Small intestine (tissue), 16 donors: Measurements from ENCODE around the gene EXD3. TPM values are rescaled to one million over a fixed set of nuclear protein-coding genes. Genes with fewer than 3 reads are reported as not detected.
A peak's percentile ranks its signal among the peaks of the same experiment; 100 is the strongest.
"Not testable (repeated sequence)": the region's sequence is repeated elsewhere in the genome, so short reads cannot be mapped to it uniquely, and the experiment has no call there.

Experiments used
- DNase-seq, 2 donors: peaks; one replicate each; pipeline versions ENCODE4 v3.0.0 to v3.0.0-alpha.2; 2013
- FAIRE-seq: peaks from 2 replicates; lab custom pipeline; 2012; peaks lifted over from hg19 to GRCh38; lab: Jason Lieb, UNC
- H3K27ac ChIP-seq, 3 donors: one replicate each; pipeline ENCODE4 v1.5.1; 2013; ENCODE audit warnings: low read length in 2 of 3, mild to moderate bottlenecking in 2 of 3, control low read depth in 1 of 3, inconsistent platforms in 1 of 3, low read depth in 1 of 3, moderate library complexity in 1 of 3
- H3K27me3 ChIP-seq, 3 donors: one replicate each; pipeline ENCODE4 v1.6.1; 2013; ENCODE audit warnings: low read length in 3 of 3, inconsistent platforms in 1 of 3; ENCODE audit not compliant: control insufficient read depth in 3 of 3, insufficient read depth in 3 of 3
- H3K36me3 ChIP-seq, 3 donors: one replicate each; pipeline ENCODE4 v1.6.1; 2013; ENCODE audit warnings: low read length in 3 of 3, inconsistent platforms in 1 of 3, low read depth in 1 of 3, mild to moderate bottlenecking in 1 of 3, moderate library complexity in 1 of 3; ENCODE audit not compliant: control insufficient read depth in 3 of 3, insufficient read depth in 2 of 3
- H3K4me1 ChIP-seq, 3 donors: one replicate each; pipeline ENCODE4 v1.6.1; 2013; ENCODE audit warnings: low read length in 2 of 3, inconsistent platforms in 1 of 3, low read depth in 1 of 3, mild to moderate bottlenecking in 1 of 3, moderate library complexity in 1 of 3; ENCODE audit not compliant: control insufficient read depth in 3 of 3, insufficient read depth in 2 of 3
- H3K4me3 ChIP-seq, 3 donors: one replicate each; pipeline ENCODE4 v1.5.1; 2013; ENCODE audit warnings: low read length in 3 of 3, control low read depth in 1 of 3, inconsistent platforms in 1 of 3, low read depth in 1 of 3, mild to moderate bottlenecking in 1 of 3, moderate library complexity in 1 of 3
- H3K9me3 ChIP-seq, 2 donors: one replicate each; pipeline ENCODE4 v1.6.1; 2013; ENCODE audit warnings: low read depth in 1 of 2, low read length in 1 of 2; ENCODE audit not compliant: control insufficient read depth in 2 of 2, insufficient read depth in 1 of 2
- WGBS, 3 donors: extraction: QIAGEN DNeasy Blood & Tissue Kit; methylation state at CpG; one replicate each; pipeline ENCODE4 v1.1.7; 2013; 5-methylcytosine and 5-hydroxymethylcytosine counted together
- long read RNA-seq, 10 donors: transcript quantifications; one replicate each; lab custom pipeline, GENCODE V29; 2026
- polyA plus RNA-seq, 4 donors: library from polyadenylated mRNA; stranded (reverse) in 3 of 4; unstranded in 1 of 4; fragments of 200-250 nt in 3 of 4; fragments of 120-200 nt in 1 of 4; gene quantifications; one replicate each; pipeline versions ENCODE4 v1.2.1 to v1.2.3, GENCODE V29; 2013
- donor health status: healthy with polysubstance abuse.
- donor health status: control.
- donor health status: control.
- donor health status: Bipolar disorder and iron deficiency.
- donor health status: healthy.

The EXD3 gene
- polyA plus RNA-seq: 10 to 100 TPM; 15.0 to 47.8 (median 32.4) TPM
- long read RNA-seq, donor 1, transcript EXD3-203 (3 exons, 1,585 nt): major isoform, 5 of 144 reads
- long read RNA-seq, donor 1, partial matches to known transcripts: 139 of 144 reads
- long read RNA-seq, donor 1, other reads (novel, unspliced or antisense): 0 of 144 reads
- long read RNA-seq, donor 2, partial matches to known transcripts: 7 of 10 reads
- long read RNA-seq, donor 2, other reads (novel, unspliced or antisense): 0 of 10 reads
- long read RNA-seq, donor 3, partial matches to known transcripts: 24 of 26 reads
- long read RNA-seq, donor 3, other reads (novel, unspliced or antisense): 0 of 26 reads
- long read RNA-seq, donor 4: 0 reads
- long read RNA-seq, donor 5, partial matches to known transcripts: 41 of 41 reads
- long read RNA-seq, donor 5, other reads (novel, unspliced or antisense): 0 of 41 reads
- long read RNA-seq, donor 6, partial matches to known transcripts: 24 of 29 reads
- long read RNA-seq, donor 6, other reads (novel, unspliced or antisense): 0 of 29 reads
- long read RNA-seq, donor 7: 0 reads
- long read RNA-seq, donor 8: 0 reads
- long read RNA-seq, donor 9, partial matches to known transcripts: 0 of 1 reads
- long read RNA-seq, donor 9, other reads (novel, unspliced or antisense): 0 of 1 reads
- long read RNA-seq, donor 10, partial matches to known transcripts: 16 of 24 reads
- long read RNA-seq, donor 10, other reads (novel, unspliced or antisense): 6 of 24 reads

- Histone ChIP-seq H3K4me1 (peaks cover 0 to 18% (median 0%) of the 10 kb centered on the region in 3 donors), H3K4me3 (peak within 1 kb of the TSS; percentile 80 to 95 (median 86)), H3K27ac (peak within 1 kb of the TSS; percentile 76 to 94 (median 85)), H3K27me3 (no peaks in the 10 kb centered on the region), H3K36me3 (peaks cover 0 to 22% (median 0%) of the 10 kb centered on the region in 3 donors), H3K9me3 (no peaks in the 10 kb centered on the region)
- DNase-seq: peak; percentile 95 to 96
- 0 to 1% (median 0%) methylated on average over 38 to 113 of the region's 113 CpGs for WGBS, 3 donors
- no peak for FAIRE-seq
Measured at GRCh38 chr9:137422604-137423513, at the start of gene EXD3, which contains the start of gene NOXA1. Gene EXD3 (minus strand): TSS chr9:137423162. CDS start chr9:137395357, 27,805 bp downstream. Gene NOXA1 (plus strand): TSS chr9:137423393. CDS start chr9:137423530, 137 bp downstream.

GRCh38 chr9:137470785-137471184 is 47.8 kb upstream of the EXD3 start:
- 58 to 79% (median 59%) methylated on average over 7 of the region's 7 CpGs for WGBS, 3 donors

GRCh38 chr9:137467896-137468295 is 44.9 kb upstream of the EXD3 start:
- no peaks in the 10 kb centered on the region for H3K4me1 ChIP-seq
- no peak overlapping the region for H3K27ac ChIP-seq
- 92 to 98% (median 94%) methylated on average over 7 of the region's 7 CpGs for WGBS, 3 donors
- no peaks in the 10 kb centered on the region for H3K27me3 ChIP-seq
- H3K4me3 ChIP-seq: no peak overlapping the region
- no peaks in the 10 kb centered on the region for H3K36me3 ChIP-seq
- FAIRE-seq (no peak), DNase-seq (no peak)
- H3K9me3 ChIP-seq: peaks cover 0 to 2% of the 10 kb centered on the region in 2 donors

More at GRCh38 chr9:137470785-137471184, 47.8 kb upstream of the EXD3 start:
- no peaks in the 10 kb centered on the region for H3K27me3 ChIP-seq
- no peak for DNase-seq
- H3K4me3 ChIP-seq: no peak overlapping the region
- H3K4me1 ChIP-seq: no peaks in the 10 kb centered on the region
- no peaks in the 10 kb centered on the region for H3K36me3 ChIP-seq
- peaks cover 0 to 17% of the 10 kb centered on the region in 2 donors for H3K9me3 ChIP-seq
- no peak for FAIRE-seq
- no peak overlapping the region for H3K27ac ChIP-seq

GRCh38 chr9:137467161-137467581 is 44.2 kb upstream of the EXD3 start:
- no peaks in the 10 kb centered on the region for H3K36me3 ChIP-seq
- no peak overlapping the region for H3K4me3 ChIP-seq
- no peak overlapping the region for H3K27ac ChIP-seq
- FAIRE-seq (no peak), DNase-seq (no peak)
- H3K27me3 ChIP-seq: peaks cover 0 to 5% (median 0%) of the 10 kb centered on the region in 3 donors
- WGBS, 3 donors: 88 to 92% (median 91%) methylated on average over 16 of the region's 16 CpGs
- H3K4me1 ChIP-seq: no peaks in the 10 kb centered on the region
- no peaks in the 10 kb centered on the region for H3K9me3 ChIP-seq

- not testable (repeated sequence) for DNase-seq, H3K9me3 ChIP-seq, H3K4me1 ChIP-seq, FAIRE-seq, H3K4me3 ChIP-seq, H3K27me3 ChIP-seq, H3K36me3 ChIP-seq, H3K27ac ChIP-seq
- WGBS, 3 donors: 90 to 94% (median 93%) methylated on average over 35 of the region's 35 CpGs
Measured at GRCh38 chr9:137466389-137467085, 43.6 kb upstream of the EXD3 start.

- Histone ChIP-seq H3K36me3 (no peaks in the 10 kb centered on the region), H3K9me3 (no peaks in the 10 kb centered on the region), H3K4me3 (no peak overlapping the region), H3K27me3 (peaks cover 0 to 5% (median 0%) of the 10 kb centered on the region in 3 donors), H3K27ac (no peak overlapping the region), H3K4me1 (no peaks in the 10 kb centered on the region)
- WGBS, 3 donors: 83 to 92% (median 89%) methylated on average over 23 of the region's 23 CpGs
- DNase-seq: no peak
- no peak for FAIRE-seq
Measured at GRCh38 chr9:137465720-137466388, 42.9 kb upstream of the EXD3 start.

- FAIRE-seq (no peak), DNase-seq (no peak)
- Histone ChIP-seq H3K4me3 (no peak overlapping the region), H3K4me1 (peaks cover 0 to 6% (median 0%) of the 10 kb centered on the region in 3 donors), H3K27ac (no peak overlapping the region), H3K9me3 (no peaks in the 10 kb centered on the region), H3K27me3 (peaks cover 0 to 5% (median 0%) of the 10 kb centered on the region in 3 donors), H3K36me3 (no peaks in the 10 kb centered on the region)
- 89 to 93% (median 91%) methylated on average over 20 to 23 of the region's 23 CpGs for WGBS, 3 donors
Measured at GRCh38 chr9:137465000-137465719, 42.2 kb upstream of the EXD3 start.
